GM19238 (cell line): ENCODE data around the gene TBC1D1.
"Not testable (repeated sequence)": the region's sequence is repeated elsewhere in the genome, so short reads cannot be mapped to it uniquely, and the experiment has no call there.

Experiments used
- DNase-seq: peaks from one replicate; pipeline ENCODE4 v3.0.0; 2011; ENCODE audit warnings: low spot score; ENCODE audit not compliant: insufficient read length

The TBC1D1 gene

GRCh38 chr4:38013461-38014366, 122.8 kb downstream of the TBC1D1 start:
- no peak for DNase-seq

GRCh38 chr4:38014421-38014852, 123.6 kb downstream of the TBC1D1 start:
- DNase-seq, result no peak

GRCh38 chr4:38015886-38016515, 125.1 kb downstream of the TBC1D1 start:
- DNase-seq, result no peak

GRCh38 chr4:38016698-38017097, 125.8 kb downstream of the TBC1D1 start:
- DNase-seq, result no peak

- DNase-seq, result no peak
These were observed 126.7 kb downstream of the TBC1D1 start for GRCh38 chr4:38017609-38018008.

- DNase-seq, result no peak
These were observed 129.5 kb downstream of the TBC1D1 start for GRCh38 chr4:38020386-38020785.

- not testable (repeated sequence) for DNase-seq
These were observed 130.1 kb downstream of the TBC1D1 start for GRCh38 chr4:38020961-38021360.

- DNase-seq, result no peak
These were observed 130.9 kb downstream of the TBC1D1 start for GRCh38 chr4:38021751-38022150.

- no peak for DNase-seq
These were observed 132.7 kb downstream of the TBC1D1 start for GRCh38 chr4:38023347-38024205.

- DNase-seq, result no peak
These were observed 133.3 kb downstream of the TBC1D1 start for GRCh38 chr4:38024206-38024509.

GRCh38 chr4:38025665-38026064, 134.8 kb downstream of the TBC1D1 start:
- DNase-seq, result no peak

- no peak for DNase-seq
These were observed 135.4 kb downstream of the TBC1D1 start for GRCh38 chr4:38026158-38026740.

GRCh38 chr4:38030023-38030422, 139.1 kb downstream of the TBC1D1 start:
- DNase-seq, result no peak

- DNase-seq, result peak; percentile 35
These were observed 144.3 kb downstream of the TBC1D1 start for GRCh38 chr4:38034986-38035882.

- no peak for DNase-seq
These were observed 145.7 kb downstream of the TBC1D1 start for GRCh38 chr4:38036548-38036947.

- no peak for DNase-seq
These were observed 146.7 kb downstream of the TBC1D1 start for GRCh38 chr4:38037612-38038011.

GRCh38 chr4:38040619-38041018, 149.7 kb downstream of the TBC1D1 start:
- no peak for DNase-seq

- DNase-seq, result no peak
These were observed 153.2 kb downstream of the TBC1D1 start for GRCh38 chr4:38044060-38044459.

GRCh38 chr4:38045289-38045988, 154.6 kb downstream of the TBC1D1 start:
- no peak for DNase-seq
